HFFc6 (cell line): Measurements from ENCODE around the gene CIDEB. TPM values are rescaled to one million over a fixed set of nuclear protein-coding genes. Genes with fewer than 3 reads are reported as not detected.

Experiments
- DNase-seq: peaks from one replicate; pipeline ENCODE4 v3.0.0-alpha.2; 2018
- H3K27ac Mint-ChIP-seq: 2 replicates; pipeline ENCODE4 v1.8.0; 2020; ENCODE audit warnings: mild to moderate bottlenecking, mixed read lengths
- H3K27me3 Mint-ChIP-seq: 2 replicates; pipeline ENCODE4 v1.8.0; 2021; ENCODE audit warnings: mild to moderate bottlenecking, moderate library complexity, mixed read lengths; ENCODE audit not compliant: insufficient read depth
- H3K36me3 Mint-ChIP-seq: 2 replicates; pipeline ENCODE4 v1.8.0; 2021; ENCODE audit warnings: low read depth, mixed read lengths
- H3K4me1 Mint-ChIP-seq: 2 replicates; pipeline ENCODE4 v1.8.0; 2020; ENCODE audit warnings: low read depth, mixed read lengths
- H3K4me3 Mint-ChIP-seq: 2 replicates; pipeline ENCODE4 v1.8.0; 2020; ENCODE audit warnings: mild to moderate bottlenecking, moderate library complexity, mixed read lengths
- H3K9me3 Mint-ChIP-seq: 2 replicates; pipeline ENCODE4 v1.8.0; 2020; ENCODE audit warnings: mild to moderate bottlenecking, mixed read lengths
- total RNA-seq, 6 experiments: library from RNA; stranded (reverse); fragmentation: NEBNext Ultra II Directional; extraction: Animal tissue kit (Norgen Biotek cat#: 25700); gene quantifications; 2 replicates in 1 of 6; 3 replicates in 5 of 6; pipeline ENCODE4 v1.2.3, GENCODE V29; 2021
- TF ChIP-seq, protein P1 (sequence below): fragments of 200-600 bp; sonication (generic); IDR thresholded peaks from 2 replicates; pipeline ENCODE4 v1.5.0; 2021; ENCODE audit warnings: antibody characterized with exemption, mild to moderate bottlenecking

The CIDEB gene
- total RNA-seq, 6 experiments from 2014 or later: 0.17 to 0.40 (median 0.20) TPM; not detected in 1

DNA sequence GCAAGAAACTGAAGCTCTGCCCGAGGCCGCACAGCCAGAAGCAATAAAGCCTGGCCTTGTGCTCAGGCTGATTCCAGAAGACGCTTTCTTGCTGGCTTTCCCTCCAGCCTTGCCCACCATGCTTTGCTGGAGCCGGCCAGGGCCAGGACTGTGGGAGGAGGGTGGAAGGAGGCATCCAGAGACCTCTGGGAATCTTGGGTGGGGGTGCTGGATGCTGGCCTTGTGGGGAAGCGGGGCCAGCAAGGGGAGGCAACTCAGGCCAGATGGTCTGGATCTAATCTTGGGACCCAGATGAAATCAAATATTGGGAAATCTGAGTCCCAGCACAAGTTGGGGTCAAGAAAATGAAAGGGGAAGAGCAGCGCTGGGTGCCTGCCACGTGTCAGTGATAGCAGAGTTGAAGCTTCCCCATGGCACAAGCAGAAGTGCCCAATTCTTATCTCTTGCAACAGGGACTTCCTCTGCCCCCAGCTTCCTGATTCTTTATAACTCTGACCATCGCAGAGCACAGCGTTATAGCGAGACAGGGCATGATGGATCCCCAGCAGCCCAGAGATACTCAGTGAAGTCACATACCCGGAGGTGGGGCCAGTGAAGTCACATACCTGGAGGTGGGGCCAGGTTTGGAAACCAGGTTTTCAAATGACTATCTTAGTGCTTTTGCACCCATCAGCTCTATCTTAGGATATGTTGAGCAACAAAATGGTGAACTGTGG lies 30.0 kb downstream of the CIDEB start:
- peaks cover 41% of the 10 kb centered on the region for H3K4me1 Mint-ChIP-seq
- H3K4me3 Mint-ChIP-seq: no peak overlapping the region
- no peak overlapping the region for H3K27ac Mint-ChIP-seq
- no peaks in the 10 kb centered on the region for H3K36me3 Mint-ChIP-seq
- no peaks in the 10 kb centered on the region; the same call in 1 of the 2 replicates for H3K27me3 Mint-ChIP-seq
- no peaks in the 10 kb centered on the region for H3K9me3 Mint-ChIP-seq
- no peak for DNase-seq
- TF ChIP-seq, protein P1, sequence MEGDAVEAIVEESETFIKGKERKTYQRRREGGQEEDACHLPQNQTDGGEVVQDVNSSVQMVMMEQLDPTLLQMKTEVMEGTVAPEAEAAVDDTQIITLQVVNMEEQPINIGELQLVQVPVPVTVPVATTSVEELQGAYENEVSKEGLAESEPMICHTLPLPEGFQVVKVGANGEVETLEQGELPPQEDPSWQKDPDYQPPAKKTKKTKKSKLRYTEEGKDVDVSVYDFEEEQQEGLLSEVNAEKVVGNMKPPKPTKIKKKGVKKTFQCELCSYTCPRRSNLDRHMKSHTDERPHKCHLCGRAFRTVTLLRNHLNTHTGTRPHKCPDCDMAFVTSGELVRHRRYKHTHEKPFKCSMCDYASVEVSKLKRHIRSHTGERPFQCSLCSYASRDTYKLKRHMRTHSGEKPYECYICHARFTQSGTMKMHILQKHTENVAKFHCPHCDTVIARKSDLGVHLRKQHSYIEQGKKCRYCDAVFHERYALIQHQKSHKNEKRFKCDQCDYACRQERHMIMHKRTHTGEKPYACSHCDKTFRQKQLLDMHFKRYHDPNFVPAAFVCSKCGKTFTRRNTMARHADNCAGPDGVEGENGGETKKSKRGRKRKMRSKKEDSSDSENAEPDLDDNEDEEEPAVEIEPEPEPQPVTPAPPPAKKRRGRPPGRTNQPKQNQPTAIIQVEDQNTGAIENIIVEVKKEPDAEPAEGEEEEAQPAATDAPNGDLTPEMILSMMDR: no peak

DNA sequence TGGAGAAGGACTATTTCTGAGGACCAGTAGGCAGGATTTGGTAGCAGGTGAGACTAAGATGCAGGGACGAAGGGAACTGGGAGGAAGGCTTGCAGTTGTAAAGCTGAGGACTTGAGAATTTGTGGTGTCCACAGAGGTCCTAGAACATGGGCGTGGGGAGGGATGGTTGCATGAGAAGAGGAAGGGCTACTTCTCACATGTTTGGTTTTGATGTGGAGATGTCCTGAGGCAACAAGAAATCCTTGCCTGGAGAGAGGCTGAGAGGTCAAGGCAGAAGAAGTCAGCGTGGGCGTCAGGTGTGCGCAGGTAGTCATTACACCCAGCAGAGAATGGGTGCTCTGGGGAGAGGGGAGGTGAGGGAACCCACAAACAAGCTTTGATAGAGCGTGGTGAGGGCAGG lies 30.7 kb downstream of the CIDEB start:
- peaks cover 48% of the 10 kb centered on the region for H3K4me1 Mint-ChIP-seq
- DNase-seq: no peak
- no peak overlapping the region for H3K27ac Mint-ChIP-seq
- TF ChIP-seq, protein P1: no peak
- H3K36me3 Mint-ChIP-seq: no peaks in the 10 kb centered on the region
- no peaks in the 10 kb centered on the region for H3K27me3 Mint-ChIP-seq
- H3K9me3 Mint-ChIP-seq: no peaks in the 10 kb centered on the region
- H3K4me3 Mint-ChIP-seq: no peak overlapping the region

GRCh38 chr14:24274101-24274543 lies 33.7 kb downstream of the CIDEB start:
- Mint-ChIP-seq H3K27me3 (peaks cover 3% of the 10 kb centered on the region; the same call in 1 of the 2 replicates), H3K27ac (peak overlapping the region; percentile 2; the same call in 1 of the 2 replicates), H3K9me3 (no peaks in the 10 kb centered on the region), H3K4me3 (no peak overlapping the region), H3K4me1 (peaks cover 44% of the 10 kb centered on the region), H3K36me3 (0 out of 2 replicates have a peak, but pooled peaks cover 4% of the 10 kb centered on the region)
- no peak for DNase-seq
- TF ChIP-seq, protein P1: no peak

DNA sequence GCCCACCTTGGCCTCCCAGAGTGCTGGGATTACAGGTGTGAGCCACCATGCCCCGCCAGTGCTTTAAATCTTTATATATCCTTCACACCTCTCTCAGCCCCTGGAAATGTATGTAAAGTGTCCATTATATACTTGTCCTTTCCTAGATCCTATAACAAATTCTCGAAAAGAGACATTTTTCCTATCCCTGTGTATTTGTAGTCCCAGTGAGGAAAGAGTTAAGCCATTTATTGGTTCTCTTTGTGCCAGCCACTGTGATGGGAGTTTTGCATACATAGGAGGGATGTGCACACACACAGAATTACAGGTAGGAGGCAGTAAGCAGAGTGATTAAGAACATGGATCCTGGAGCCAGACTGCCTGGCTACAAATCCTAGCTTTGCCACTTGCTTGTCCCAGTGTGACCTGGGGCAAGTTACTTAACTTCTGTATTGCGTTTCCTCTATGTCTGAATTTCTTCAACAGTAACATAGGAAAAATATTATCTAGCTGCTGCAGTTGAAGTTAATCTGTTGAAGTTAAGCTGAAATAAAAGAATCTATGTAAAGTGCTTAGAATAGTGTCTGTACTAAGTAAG lies 34.3 kb downstream of the CIDEB start:
- Mint-ChIP-seq H3K4me3 (no peak overlapping the region), H3K36me3 (0 out of 2 replicates have a peak, but pooled peaks cover 4% of the 10 kb centered on the region), H3K4me1 (peaks cover 38% of the 10 kb centered on the region), H3K27me3 (peaks cover 3% of the 10 kb centered on the region; the same call in 1 of the 2 replicates), H3K9me3 (no peaks in the 10 kb centered on the region), H3K27ac (no peak overlapping the region)
- TF ChIP-seq, protein P1: peak; percentile 28; the same call in 1 of the 2 replicates
- no peak for DNase-seq

DNA sequence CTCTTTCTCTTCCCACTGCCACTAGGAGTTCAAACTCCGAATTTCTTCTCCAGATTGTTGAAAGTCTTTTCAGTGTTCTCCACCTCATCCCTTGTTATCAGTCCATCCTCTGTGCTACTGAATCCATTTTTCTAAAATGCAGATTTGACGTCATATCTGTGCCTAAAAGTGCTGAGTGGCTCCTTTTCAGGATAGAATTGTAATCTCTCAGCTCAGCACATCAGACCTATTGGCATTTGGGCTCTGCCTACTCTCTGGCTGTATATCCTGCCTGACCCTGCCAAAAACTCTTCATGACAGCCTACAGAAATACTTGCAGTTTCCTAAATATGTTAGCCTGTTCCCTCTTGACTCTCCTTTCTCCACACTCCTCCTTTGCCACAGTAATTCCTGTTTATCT lies 35.3 kb downstream of the CIDEB start:
- DNase-seq: no peak
- TF ChIP-seq, protein P1: no peak
- Mint-ChIP-seq H3K4me1 (peaks cover 34% of the 10 kb centered on the region), H3K36me3 (0 out of 2 replicates have a peak, but pooled peaks cover 4% of the 10 kb centered on the region), H3K9me3 (no peaks in the 10 kb centered on the region), H3K27ac (peak overlapping the region; percentile 80), H3K27me3 (peaks cover 3% of the 10 kb centered on the region; the same call in 1 of the 2 replicates), H3K4me3 (peak overlapping the region; percentile 90)
